Measurements from ENCODE around the gene ZFHX3.
"Not testable (repeated sequence)": the region's sequence is repeated elsewhere in the genome, so short reads cannot be mapped to it uniquely, and the experiment has no call there.

The ZFHX3 gene

GRCh38 chr16:72995882-72996270 is 52.1 kb downstream of the ZFHX3 start:
- ATAC-seq, result not testable (repeated sequence)

GRCh38 chr16:72995151-72995881 is 52.6 kb downstream of the ZFHX3 start:
- no peak for ATAC-seq

- no peak for ATAC-seq
Measured at GRCh38 chr16:72992142-72992601, 55.8 kb downstream of the ZFHX3 start.

GRCh38 chr16:72991644-72992043 is 56.3 kb downstream of the ZFHX3 start:
- no peak for ATAC-seq

- no peak for ATAC-seq
Measured at GRCh38 chr16:72991211-72991610, 56.7 kb downstream of the ZFHX3 start.

- no peak for ATAC-seq
Measured at GRCh38 chr16:72990571-72990970, 57.4 kb downstream of the ZFHX3 start.

- ATAC-seq, result no peak
Measured at GRCh38 chr16:72989579-72990551, 58.1 kb downstream of the ZFHX3 start.

- ATAC-seq, result not testable (repeated sequence)
Measured at GRCh38 chr16:72989203-72989578, 58.7 kb downstream of the ZFHX3 start.

GRCh38 chr16:72988569-72988968 is 59.4 kb downstream of the ZFHX3 start:
- ATAC-seq, result no peak

- no peak for ATAC-seq
Measured at GRCh38 chr16:72987480-72987901, 60.4 kb downstream of the ZFHX3 start.

- no peak for ATAC-seq
Measured at GRCh38 chr16:72985995-72986394, 61.9 kb downstream of the ZFHX3 start.

GRCh38 chr16:72985148-72985941 is 62.6 kb downstream of the ZFHX3 start:
- ATAC-seq, result no peak

GRCh38 chr16:72983728-72984350 is 64.1 kb downstream of the ZFHX3 start:
- no peak for ATAC-seq

GRCh38 chr16:72983241-72983640 is 64.7 kb downstream of the ZFHX3 start:
- no peak for ATAC-seq

GRCh38 chr16:72979974-72980373 is 68.0 kb downstream of the ZFHX3 start:
- ATAC-seq, result no peak

- no peak for ATAC-seq
Measured at GRCh38 chr16:72978212-72978611, 69.7 kb downstream of the ZFHX3 start.

- no peak for ATAC-seq
Measured at GRCh38 chr16:72977127-72977526, 70.8 kb downstream of the ZFHX3 start.

- no peak for ATAC-seq
Measured at GRCh38 chr16:72976438-72977064, 71.4 kb downstream of the ZFHX3 start.

- no peak for ATAC-seq
Measured at GRCh38 chr16:72975809-72976437, 72.0 kb downstream of the ZFHX3 start.

GRCh38 chr16:72974142-72974769 is 73.7 kb downstream of the ZFHX3 start:
- ATAC-seq, result no peak

All from activated CD4-positive, CD25-positive, alpha-beta regulatory T cell treated with anti-CD3 and anti-CD28 coated beads, Interleukin-2, amount 50 U/mL, for 24 hours (primary cell).